B cell (primary cell): Measurements from ENCODE around the gene NEK6. TPM values are rescaled to one million over a fixed set of nuclear protein-coding genes. Genes with fewer than 3 reads are reported as not detected.

Experiments used
- ATAC-seq: fragments of 200-7000 bp; cut with Tn5 transposase; one replicate; pipeline ENCODE4 v1.10.0; 2021; ENCODE audit warnings: low read depth, mild to moderate bottlenecking, moderate number of reproducible peaks, moderate library complexity
- CTCF ChIA-PET: fragments of 350-600 bp; sonication (Branson Sonifier 250); formaldehyde crosslinking; loops from one replicate; lab custom pipeline; 2021; ENCODE audit warnings: antibody characterized with exemption, inconsistent platforms; lab: Charles Lee
- POLR2A ChIA-PET: fragments of 350-600 bp; sonication (Branson Sonifier 250); formaldehyde crosslinking; loops from one replicate; lab custom pipeline; 2021; ENCODE audit warnings: antibody characterized with exemption; lab: Charles Lee
- DNase-seq: peaks from one replicate; pipeline ENCODE4 v3.0.0; 2013
- H2AFZ ChIP-seq: 2 replicates; pipeline ENCODE4 v1.6.1; 2012; ENCODE audit warnings: mild to moderate bottlenecking, low read depth, low read length; ENCODE audit not compliant: insufficient read depth, poor library complexity, severe bottlenecking
- H3K27ac ChIP-seq, 2 donors: 1 replicate in 1 of 2; 2 replicates in 1 of 2; pipeline ENCODE4 v1.5.1; 2012 to 2013; ENCODE audit warnings: low read length in 2 of 2, mild to moderate bottlenecking in 2 of 2, moderate library complexity in 1 of 2
- H3K27me3 ChIP-seq, 4 experiments: fragments of 200-600 bp in 1 of 4; sonication (generic) in 1 of 4; replicated peaks in 1 of 4; 1 replicate in 2 of 4; 2 replicates in 2 of 4; pipeline versions ENCODE4 v1.6.1 to v1.7.0; 2013 to 2016; ENCODE audit warnings: low read length in 3 of 4, mild to moderate bottlenecking in 2 of 4, mixed read lengths in 1 of 4, moderate library complexity in 1 of 4; ENCODE audit not compliant: insufficient read depth in 4 of 4, control insufficient read depth in 3 of 4; ENCODE audit errors: control extremely low read depth in 1 of 4
- H3K36me3 ChIP-seq, 2 experiments: replicated peaks in 1 of 2; 1 replicate in 1 of 2; 2 replicates in 1 of 2; pipeline versions ENCODE4 v1.6.1 to v1.7.1; 2013; ENCODE audit warnings: low read length in 1 of 2; ENCODE audit not compliant: insufficient read depth in 2 of 2, control insufficient read depth in 1 of 2; ENCODE audit errors: control extremely low read depth in 1 of 2, extremely low read depth in 1 of 2
- H3K4me1 ChIP-seq, 2 donors: fragments of 200-600 bp in 1 of 2; sonication (generic) in 1 of 2; 1 replicate in 1 of 2; 2 replicates in 1 of 2; pipeline versions ENCODE4 v1.5.1 to v1.6.1; 2013 to 2017; ENCODE audit warnings: low read length in 2 of 2; ENCODE audit not compliant: control insufficient read depth in 2 of 2, insufficient read depth in 2 of 2
- H3K4me2 ChIP-seq: replicated peaks from 2 replicates; pipeline ENCODE3; 2012; ENCODE audit warnings: mild to moderate bottlenecking, low read depth, low read length; ENCODE audit not compliant: poor library complexity, severe bottlenecking
- H3K4me3 ChIP-seq, 5 experiments: fragments of 200-600 bp in 1 of 5; sonication (generic) in 1 of 5; 1 replicate in 3 of 5; 2 replicates in 2 of 5; pipeline versions ENCODE4 v1.5.1 to v1.7.0; 2011 to 2016; ENCODE audit warnings: low read length in 4 of 5, mild to moderate bottlenecking in 4 of 5, low read depth in 2 of 5, control low read depth in 1 of 5, moderate library complexity in 1 of 5; ENCODE audit not compliant: insufficient read depth in 1 of 5; ENCODE audit errors: control extremely low read depth in 1 of 5, extremely low read depth in 1 of 5
- H3K79me2 ChIP-seq: fragments of 200-600 bp; sonication (generic); one replicate; pipeline ENCODE4 v1.6.0; 2016; ENCODE audit warnings: low read length; ENCODE audit not compliant: control insufficient read depth, insufficient read depth
- H3K9ac ChIP-seq: fragments of 200-600 bp; sonication (generic); 2 replicates; pipeline ENCODE4 v1.6.1; 2017; ENCODE audit warnings: mild to moderate bottlenecking, low read length, moderate library complexity
- H3K9me3 ChIP-seq, 3 donors: one replicate each; pipeline versions ENCODE4 v1.6.1 to v1.7.1; 2013; ENCODE audit warnings: low read length in 2 of 3; ENCODE audit not compliant: control insufficient read depth in 2 of 3, insufficient read depth in 1 of 3; ENCODE audit errors: control extremely low read depth in 1 of 3
- H4K20me1 ChIP-seq: 2 replicates; pipeline ENCODE4 v1.6.0; 2012; ENCODE audit warnings: mild to moderate bottlenecking, low read length; ENCODE audit not compliant: insufficient read depth, control insufficient read depth, poor library complexity, severe bottlenecking
- H3K27ac Mint-ChIP-seq: one replicate; pipeline ENCODE4 v1.8.0; 2021; ENCODE audit warnings: mixed read lengths
- H3K27me3 Mint-ChIP-seq: one replicate; pipeline ENCODE4 v1.8.0; 2021; ENCODE audit warnings: mixed read lengths
- H3K4me1 Mint-ChIP-seq: one replicate; pipeline ENCODE4 v1.8.0; 2021; ENCODE audit warnings: mixed read lengths
- H3K4me3 Mint-ChIP-seq: one replicate; pipeline ENCODE4 v1.8.0; 2021; ENCODE audit warnings: mixed read lengths
- H3K9me3 Mint-ChIP-seq: one replicate; pipeline ENCODE4 v1.8.0; 2022; ENCODE audit warnings: mixed read lengths; ENCODE audit not compliant: insufficient read depth
- CTCF ChIP-seq: fragments of 200-600 bp; IDR thresholded peaks from one replicate; pipeline ENCODE4 v1.8.0; 2022; ENCODE audit warnings: antibody characterized with exemption, mild to moderate bottlenecking
- EZH2 ChIP-seq: IDR thresholded peaks from 2 replicates; pipeline ENCODE4 v1.6.1; 2012; ENCODE audit warnings: borderline replicate concordance, low read depth, mild to moderate bottlenecking, moderate library complexity, low read length; ENCODE audit not compliant: insufficient read depth, poor library complexity, severe bottlenecking
- WGBS: methylation state at CpG from one replicate; pipeline ENCODE4 v1.1.5; 2013; ENCODE audit warnings: missing lambda C conversion rate; ENCODE audit not compliant: insufficient coverage; 5-methylcytosine and 5-hydroxymethylcytosine counted together
- intact Hi-C: fragments of 100-400 bp; cut with micrococcal nuclease; formaldehyde crosslinking; loops from one replicate; pipeline ENCODE4 v1.10.0; 2022
- polyA plus RNA-seq: library from polyadenylated mRNA; depleted of rRNA; stranded (reverse); fragments of >200 nt; gene quantifications from 2 replicates; pipeline ENCODE4 v1.2.3, GENCODE V29; 2012
- total RNA-seq, 2 donors: library from RNA; stranded (reverse); fragments of 120-200 nt in 1 of 2; gene quantifications; 1 replicate in 1 of 2; 2 replicates in 1 of 2; pipeline versions ENCODE4 v1.2.3 to v1.2.4, GENCODE V29; 2013 to 2022

The NEK6 gene
- total and polyA plus RNA-seq, 2 donors (not counting 1 experiment from before 2014, with no cell fraction given) = 40.0 to 63.1 TPM

GRCh38 chr9:124272118-124272517 is 14.4 kb downstream of the NEK6 start:
- H3K36me3 ChIP-seq = peaks cover 0 to 44% of the 10 kb centered on the region in 2 experiments
- POLR2A ChIA-PET = interaction anchor here (1.7 kb wide), 1 partner anchor 54 kb away, joined by 4 read pairs; no protein-coding TSS in a partner anchor
- WGBS = 97% methylated on average over 5 of the region's 7 CpGs
- CTCF ChIA-PET = no interaction called here
- peaks cover 94% of the 10 kb centered on the region for H3K79me2 ChIP-seq
- H3K27me3 Mint-ChIP-seq = no peaks in the 10 kb centered on the region
- no peak overlapping the region for H3K4me3 Mint-ChIP-seq
- no peak overlapping the region for H2AFZ ChIP-seq
- no peaks in the 10 kb centered on the region for H3K9me3 Mint-ChIP-seq
- H3K4me1 Mint-ChIP-seq = peaks cover 76% of the 10 kb centered on the region
- peaks cover 44 to 70% of the 10 kb centered on the region in 2 donors for H3K4me1 ChIP-seq
- no peaks in the 10 kb centered on the region for H3K9me3 ChIP-seq
- H3K27ac ChIP-seq = peak overlapping the region in 1 of 2 donors; percentile 0
- no peak for ATAC-seq
- no peak overlapping the region for H3K4me2 ChIP-seq
- H3K4me3 ChIP-seq = no peak overlapping the region
- H3K27ac Mint-ChIP-seq = peak overlapping the region; percentile 71
- H3K9ac ChIP-seq = no peak overlapping the region
- no peak for DNase-seq
- TF ChIP-seq CTCF (no peak), EZH2 (no peak)
- intact Hi-C loops = no loop called here
- peaks cover 95% of the 10 kb centered on the region for H4K20me1 ChIP-seq
- H3K27me3 ChIP-seq = no peaks in the 10 kb centered on the region

GRCh38 chr9:124272979-124273378 is 15.2 kb downstream of the NEK6 start:
- Mint-ChIP-seq H3K27me3 (no peaks in the 10 kb centered on the region), H3K4me3 (no peak overlapping the region), H3K27ac (peak overlapping the region; percentile 56), H3K4me1 (peaks cover 73% of the 10 kb centered on the region), H3K9me3 (no peaks in the 10 kb centered on the region)
- peaks cover 35 to 65% of the 10 kb centered on the region in 2 donors for H3K4me1 ChIP-seq
- 93% methylated on average over 9 of the region's 9 CpGs for WGBS
- no peak overlapping the region for H3K4me2 ChIP-seq
- peaks cover 0 to 49% of the 10 kb centered on the region in 2 experiments for H3K36me3 ChIP-seq
- peaks cover 100% of the 10 kb centered on the region for H3K79me2 ChIP-seq
- no peak overlapping the region for H2AFZ ChIP-seq
- ChIA-PET POLR2A (no interaction called here), CTCF (no interaction called here)
- no peak for ATAC-seq
- H4K20me1 ChIP-seq = peaks cover 90% of the 10 kb centered on the region
- TF ChIP-seq EZH2 = no peak
- no peak for TF ChIP-seq CTCF
- H3K27ac ChIP-seq = no peak overlapping the region
- H3K9ac ChIP-seq = no peak overlapping the region
- no peaks in the 10 kb centered on the region for H3K9me3 ChIP-seq
- H3K27me3 ChIP-seq = no peaks in the 10 kb centered on the region
- no peak overlapping the region for H3K4me3 ChIP-seq
- no peak for DNase-seq
- intact Hi-C loops = no loop called here
